HG03469 (cell line): Measurements from ENCODE around the gene TMEM272.

Source experiments
- ATAC-seq: cut with Tn5 transposase; IDR thresholded peaks from one replicate; pipeline ENCODE4 v1.9.1; 2021; ENCODE audit warnings: mild to moderate bottlenecking, moderate library complexity, moderate number of reproducible peaks; ENCODE audit not compliant: unreplicated experiment

The TMEM272 gene

DNA sequence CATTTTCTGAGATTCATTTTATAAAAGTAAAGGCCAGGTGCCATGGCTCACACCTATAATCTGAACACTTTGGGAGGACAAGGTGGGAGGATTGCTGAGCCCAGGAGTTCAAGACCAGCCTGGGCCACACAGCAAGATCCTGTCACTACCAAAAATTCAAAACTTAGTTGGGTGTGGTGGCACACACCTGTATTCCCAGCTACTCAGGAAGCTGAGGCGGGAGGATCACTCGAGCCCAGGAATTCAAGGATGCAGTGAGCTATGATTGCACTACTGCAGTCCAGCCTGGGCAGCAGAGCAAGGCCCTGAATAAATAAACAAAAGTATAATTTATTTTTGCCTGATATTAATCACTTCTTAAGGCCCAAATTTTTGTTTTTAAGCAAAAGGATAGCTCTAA lies 81.5 kb downstream of the TMEM272 start:
- ATAC-seq, result no peak
